Panc1 (cell line): Measurements from ENCODE around the gene PCBD2. TPM values are rescaled to one million over a fixed set of nuclear protein-coding genes. Genes with fewer than 3 reads are reported as not detected.
"Not testable (repeated sequence)": the region's sequence is repeated elsewhere in the genome, so short reads cannot be mapped to it uniquely, and the experiment has no call there.

ENCODE experiments used
- ATAC-seq: fragments of 200-7000 bp; cut with Tn5 transposase; 2 replicates; pipeline ENCODE4 v1.9.1; 2020; ENCODE audit warnings: mild to moderate bottlenecking, moderate library complexity
- BruUV-seq: library from RNA; stranded (reverse); fragments of 400-500 nt; replicated peaks from 2 replicates; lab custom pipeline; 2021; lab: Mats Ljungman, UMichigan
- CTCF ChIA-PET: fragments of 300-600 bp; sonication (Branson Sonifier 250); formaldehyde crosslinking; loops from one replicate; lab custom pipeline; 2022; ENCODE audit warnings: antibody characterized with exemption; lab: Charles Lee
- POLR2A ChIA-PET: fragments of 300-600 bp; sonication (Branson Sonifier 250); formaldehyde crosslinking; loops from one replicate; lab custom pipeline; 2022; ENCODE audit warnings: antibody characterized with exemption; lab: Charles Lee
- DNase-seq: peaks from one replicate; pipeline ENCODE4 v3.0.0-alpha.2; 2010; ENCODE audit warnings: low read depth, low spot score
- H3K27ac ChIP-seq: 2 replicates; pipeline ENCODE4 v1.5.1; 2011; ENCODE audit warnings: mild to moderate bottlenecking, low read length, inconsistent platforms
- H3K27me3 ChIP-seq: fragments of 200-500 bp; sonication (Bioruptor generic); 2 replicates; pipeline ENCODE4 v1.6.0; 2014; ENCODE audit warnings: low read length, inconsistent platforms; ENCODE audit not compliant: control insufficient read depth, insufficient read depth
- H3K36me3 ChIP-seq: fragments of 200-500 bp; sonication (Bioruptor generic); 2 replicates; pipeline ENCODE4 v1.5.1; 2014; ENCODE audit warnings: inconsistent platforms, mild to moderate bottlenecking, low read length, moderate library complexity; ENCODE audit not compliant: control insufficient read depth, insufficient read depth
- H3K4me1 ChIP-seq: 2 replicates; pipeline ENCODE4 v1.5.1; 2011; ENCODE audit warnings: inconsistent platforms, mild to moderate bottlenecking, low read length, moderate library complexity; ENCODE audit not compliant: control insufficient read depth, insufficient read depth
- H3K4me3 ChIP-seq, 2 experiments: 2 replicates each; pipeline ENCODE4 v1.5.1; 2011 to 2012; ENCODE audit warnings: low read depth in 2 of 2, low read length in 2 of 2, mild to moderate bottlenecking in 2 of 2, inconsistent platforms in 1 of 2, moderate library complexity in 1 of 2
- H3K9me3 ChIP-seq: fragments of 200-500 bp; sonication (Bioruptor generic); 2 replicates; pipeline ENCODE4 v1.5.1; 2014; ENCODE audit warnings: low read depth, mild to moderate bottlenecking, inconsistent platforms, low read length, moderate library complexity; ENCODE audit not compliant: control insufficient read depth, insufficient read depth
- CTCF ChIP-seq: fragments of 450-650 bp; IDR thresholded peaks from 2 replicates; pipeline ENCODE4 v1.5.1; 2017; ENCODE audit warnings: mild to moderate bottlenecking
- POLR2AphosphoS5 ChIP-seq: IDR thresholded peaks from 2 replicates; pipeline ENCODE4 v1.6.1; 2012; ENCODE audit warnings: mild to moderate bottlenecking, low read depth, low read length, moderate library complexity
- SIN3A ChIP-seq: IDR thresholded peaks from 2 replicates; pipeline ENCODE4 v1.6.1; 2012; ENCODE audit warnings: low read depth, mild to moderate bottlenecking, low read length, moderate library complexity, borderline replicate concordance; ENCODE audit not compliant: insufficient read depth
- TCF7L2 ChIP-seq: IDR thresholded peaks from 2 replicates; pipeline ENCODE4 v1.6.1; 2011; ENCODE audit warnings: mild to moderate bottlenecking, low read depth, low read length, inconsistent platforms
- in situ Hi-C: cut with HindIII; loops from 2 replicates; pipeline ENCODE4 v1.10.0; 2016; ENCODE audit warnings: low sequenced_read_pairs, low pct_unique_long_range_greater_than_20kb
- intact Hi-C: fragments of 100-400 bp; cut with micrococcal nuclease; formaldehyde crosslinking; loops from one replicate; pipeline ENCODE4 v1.10.0; 2022; ENCODE audit not compliant: unreplicated experiment
- total RNA-seq: library from RNA; stranded (reverse); gene quantifications from one replicate; pipeline ENCODE4 v1.2.1, GENCODE V29; 2021; ENCODE audit not compliant: unreplicated experiment
- TF ChIP-seq, protein P1 (sequence below), 2 experiments: IDR thresholded peaks; 2 replicates each; pipeline ENCODE4 v1.6.1; 2011 to 2012; ENCODE audit warnings: low read depth in 2 of 2, control low read depth in 1 of 2, low read length in 1 of 2, mild to moderate bottlenecking in 1 of 2, moderate library complexity in 1 of 2; ENCODE audit not compliant: insufficient read depth in 1 of 2

The PCBD2 gene
- total RNA-seq, 1 experiment from 2014 or later: 19.8 TPM

- no peaks in the 10 kb centered on the region for H3K27me3 ChIP-seq
- no peak overlapping the region for H3K4me3 ChIP-seq
- in situ Hi-C loops (no loop called here), intact Hi-C loops (no loop called here)
- CTCF ChIA-PET: no interaction called here
- POLR2A ChIA-PET: interaction anchor here (0.6 kb wide), 1 partner anchor 24 kb away, joined by 12 read pairs; no protein-coding TSS in a partner anchor
- BruUV-seq: no TSS peak
- no peak for ATAC-seq
- TF ChIP-seq, protein P1, sequence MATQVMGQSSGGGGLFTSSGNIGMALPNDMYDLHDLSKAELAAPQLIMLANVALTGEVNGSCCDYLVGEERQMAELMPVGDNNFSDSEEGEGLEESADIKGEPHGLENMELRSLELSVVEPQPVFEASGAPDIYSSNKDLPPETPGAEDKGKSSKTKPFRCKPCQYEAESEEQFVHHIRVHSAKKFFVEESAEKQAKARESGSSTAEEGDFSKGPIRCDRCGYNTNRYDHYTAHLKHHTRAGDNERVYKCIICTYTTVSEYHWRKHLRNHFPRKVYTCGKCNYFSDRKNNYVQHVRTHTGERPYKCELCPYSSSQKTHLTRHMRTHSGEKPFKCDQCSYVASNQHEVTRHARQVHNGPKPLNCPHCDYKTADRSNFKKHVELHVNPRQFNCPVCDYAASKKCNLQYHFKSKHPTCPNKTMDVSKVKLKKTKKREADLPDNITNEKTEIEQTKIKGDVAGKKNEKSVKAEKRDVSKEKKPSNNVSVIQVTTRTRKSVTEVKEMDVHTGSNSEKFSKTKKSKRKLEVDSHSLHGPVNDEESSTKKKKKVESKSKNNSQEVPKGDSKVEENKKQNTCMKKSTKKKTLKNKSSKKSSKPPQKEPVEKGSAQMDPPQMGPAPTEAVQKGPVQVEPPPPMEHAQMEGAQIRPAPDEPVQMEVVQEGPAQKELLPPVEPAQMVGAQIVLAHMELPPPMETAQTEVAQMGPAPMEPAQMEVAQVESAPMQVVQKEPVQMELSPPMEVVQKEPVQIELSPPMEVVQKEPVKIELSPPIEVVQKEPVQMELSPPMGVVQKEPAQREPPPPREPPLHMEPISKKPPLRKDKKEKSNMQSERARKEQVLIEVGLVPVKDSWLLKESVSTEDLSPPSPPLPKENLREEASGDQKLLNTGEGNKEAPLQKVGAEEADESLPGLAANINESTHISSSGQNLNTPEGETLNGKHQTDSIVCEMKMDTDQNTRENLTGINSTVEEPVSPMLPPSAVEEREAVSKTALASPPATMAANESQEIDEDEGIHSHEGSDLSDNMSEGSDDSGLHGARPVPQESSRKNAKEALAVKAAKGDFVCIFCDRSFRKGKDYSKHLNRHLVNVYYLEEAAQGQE (IDR thresholded peaks at IDR 0.05; ENCODE audit: insufficient read depth in 1 of 2, low read depth in 2 of 2, low read length in 1 of 2): no peak
- TF ChIP-seq POLR2AphosphoS5: no peak
- no peak for TF ChIP-seq SIN3A
- TF ChIP-seq CTCF: no peak
- TF ChIP-seq TCF7L2: no peak
- no peak for DNase-seq
- H3K36me3 ChIP-seq: no peaks in the 10 kb centered on the region
- H3K9me3 ChIP-seq: no peaks in the 10 kb centered on the region
- peaks cover 6% of the 10 kb centered on the region for H3K4me1 ChIP-seq
- no peak overlapping the region for H3K27ac ChIP-seq
These were observed 25.5 kb upstream of the PCBD2 start for GRCh38 chr5:134879456-134879855.

DNA sequence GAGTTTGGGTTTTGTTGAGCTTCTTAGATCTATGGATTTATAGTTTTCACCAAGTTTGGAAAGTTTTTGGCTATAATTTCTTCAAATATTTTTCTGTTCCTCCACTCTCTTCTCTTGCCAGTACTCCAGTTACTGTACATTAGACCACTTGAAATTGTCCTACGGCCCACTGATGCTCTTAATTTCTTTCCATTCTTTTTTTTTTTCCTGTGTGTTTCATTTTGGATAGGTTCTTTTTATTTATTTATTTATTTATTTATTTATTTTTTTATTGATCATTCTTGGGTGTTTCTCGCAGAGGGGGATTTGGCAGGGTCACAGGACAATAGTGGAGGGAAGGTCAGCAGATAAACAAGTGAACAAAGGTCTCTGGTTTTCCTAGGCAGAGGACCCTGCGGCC is 24.0 kb upstream of the PCBD2 start:
- H3K36me3 ChIP-seq, intact Hi-C loops, POLR2A ChIA-PET, ATAC-seq, CTCF ChIA-PET, H3K4me1 ChIP-seq, BruUV-seq, DNase-seq, H3K4me3 ChIP-seq, H3K27me3 ChIP-seq, in situ Hi-C loops, H3K9me3 ChIP-seq, H3K27ac ChIP-seq: not testable (repeated sequence)

DNA sequence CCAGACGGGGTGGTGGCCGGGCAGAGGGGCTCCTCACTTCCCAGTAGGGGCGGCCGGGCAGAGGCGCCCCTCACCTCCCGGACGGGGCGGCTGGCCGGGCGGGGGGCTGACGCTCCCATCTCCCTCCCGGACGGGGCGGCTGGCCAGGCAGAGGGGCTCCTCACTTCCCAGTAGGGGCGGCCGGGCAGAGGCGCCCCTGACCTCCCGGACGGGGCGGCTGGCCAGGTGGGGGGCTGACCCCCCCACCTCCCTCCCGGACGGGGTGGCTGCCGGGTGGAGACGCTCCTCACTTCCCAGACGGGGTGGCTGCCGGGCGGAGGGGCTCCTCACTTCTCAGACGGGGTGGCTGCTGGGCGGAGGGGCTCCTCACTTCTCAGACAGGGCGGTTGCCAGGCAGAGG is 23.2 kb upstream of the PCBD2 start:
- H3K4me3 ChIP-seq, H3K27me3 ChIP-seq, POLR2A ChIA-PET, intact Hi-C loops, BruUV-seq, H3K27ac ChIP-seq, ATAC-seq, H3K36me3 ChIP-seq, DNase-seq, CTCF ChIA-PET, H3K9me3 ChIP-seq, in situ Hi-C loops, H3K4me1 ChIP-seq: not testable (repeated sequence)
